GM21390 (cell line): ENCODE results near the gene C1QL1.

Source experiments
- ATAC-seq: cut with Tn5 transposase; IDR thresholded peaks from one replicate; pipeline ENCODE4 v1.9.1; 2021; ENCODE audit not compliant: unreplicated experiment

Gene C1QL1

DNA sequence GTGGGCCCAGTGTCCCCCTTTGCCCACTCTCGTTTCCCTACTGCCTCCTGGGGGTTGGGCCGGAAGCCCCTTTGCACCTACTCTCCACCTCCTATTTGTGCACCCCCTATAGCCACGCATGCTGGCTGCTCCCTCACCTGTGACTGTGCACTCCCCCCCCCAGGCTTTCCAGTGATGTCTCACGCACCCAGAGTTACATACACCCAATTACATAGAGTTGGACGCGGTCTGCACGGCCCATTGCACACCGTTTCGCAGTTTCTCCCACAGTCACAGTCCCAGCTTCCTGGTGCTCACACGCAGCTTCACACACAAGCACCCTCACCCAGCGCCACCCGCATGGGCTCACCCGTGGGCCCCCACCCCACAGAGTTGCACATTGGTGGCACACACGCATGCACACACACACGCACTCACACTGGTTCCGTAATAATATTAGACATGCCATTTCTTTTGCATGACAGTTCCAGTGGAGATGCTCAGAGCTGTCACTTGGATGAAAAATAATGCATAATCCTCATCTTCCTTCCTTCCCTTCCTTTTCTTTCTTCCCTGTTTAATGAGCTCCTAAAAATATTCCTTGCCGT lies 21.5 kb upstream of the C1QL1 start:
- ATAC-seq, result no peak

DNA sequence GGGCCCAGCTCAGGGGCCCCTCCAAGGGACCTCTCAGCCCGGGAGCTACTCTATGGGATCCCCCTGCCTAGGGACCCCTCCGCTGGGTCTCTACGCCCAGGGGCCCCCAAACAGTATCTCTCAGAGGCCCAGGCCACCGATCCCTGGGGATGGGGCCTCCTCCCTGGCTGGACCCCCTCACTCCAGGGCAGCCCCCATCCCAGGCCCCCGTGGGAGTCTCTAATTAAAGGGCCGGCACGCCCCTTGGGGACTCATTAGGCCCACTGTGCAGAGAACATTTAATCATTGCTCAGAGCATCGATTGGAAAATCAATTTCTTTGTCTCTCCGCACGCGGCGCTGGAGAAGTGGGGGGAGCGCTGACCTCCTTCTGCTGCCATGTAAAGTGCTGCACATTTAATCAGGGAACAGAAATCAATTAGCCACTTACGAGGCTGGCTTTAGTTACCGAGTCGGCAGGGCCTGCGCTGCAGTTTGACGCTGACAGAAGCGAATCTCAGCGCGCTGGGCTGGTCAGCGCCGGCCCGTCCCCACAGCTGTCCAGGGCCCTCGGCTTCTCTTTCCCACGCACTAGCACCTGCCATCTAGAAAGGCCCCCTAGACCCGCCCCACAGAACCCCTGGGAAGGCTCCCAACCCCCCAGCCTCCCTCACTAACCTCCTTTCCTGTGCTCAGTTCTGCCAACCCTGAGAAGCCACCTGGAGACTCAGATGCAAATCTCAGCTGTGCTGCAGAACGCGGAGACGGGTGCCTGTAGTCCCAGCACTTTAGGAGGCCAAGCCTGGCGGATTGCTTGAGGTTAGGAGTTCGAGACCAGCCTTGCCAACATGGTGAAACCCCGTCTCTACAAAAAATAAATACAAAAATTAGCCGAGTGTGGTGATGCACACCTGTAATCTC lies 20.2 kb upstream of the C1QL1 start:
- no peak for ATAC-seq

DNA sequence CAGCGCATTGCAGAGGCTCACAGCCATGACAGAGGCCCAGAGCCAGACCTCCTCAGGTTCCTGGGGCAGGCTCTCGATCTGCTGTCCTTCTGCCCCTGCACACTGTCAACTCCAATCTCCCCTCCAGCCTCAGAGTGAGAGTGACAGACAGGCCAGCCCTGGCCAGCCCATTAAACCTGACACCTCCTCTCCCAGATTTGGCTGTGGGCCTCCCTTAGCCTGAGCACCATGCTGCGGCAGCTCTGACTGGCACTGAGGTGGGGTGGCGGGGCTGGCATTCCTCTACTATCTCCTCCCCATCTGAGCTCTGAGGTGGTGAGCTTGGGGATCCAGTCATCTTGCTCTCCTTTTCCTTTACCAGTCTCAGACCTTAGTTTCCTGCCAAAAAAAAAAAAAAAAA lies 15.5 kb upstream of the C1QL1 start:
- ATAC-seq, result no peak

DNA sequence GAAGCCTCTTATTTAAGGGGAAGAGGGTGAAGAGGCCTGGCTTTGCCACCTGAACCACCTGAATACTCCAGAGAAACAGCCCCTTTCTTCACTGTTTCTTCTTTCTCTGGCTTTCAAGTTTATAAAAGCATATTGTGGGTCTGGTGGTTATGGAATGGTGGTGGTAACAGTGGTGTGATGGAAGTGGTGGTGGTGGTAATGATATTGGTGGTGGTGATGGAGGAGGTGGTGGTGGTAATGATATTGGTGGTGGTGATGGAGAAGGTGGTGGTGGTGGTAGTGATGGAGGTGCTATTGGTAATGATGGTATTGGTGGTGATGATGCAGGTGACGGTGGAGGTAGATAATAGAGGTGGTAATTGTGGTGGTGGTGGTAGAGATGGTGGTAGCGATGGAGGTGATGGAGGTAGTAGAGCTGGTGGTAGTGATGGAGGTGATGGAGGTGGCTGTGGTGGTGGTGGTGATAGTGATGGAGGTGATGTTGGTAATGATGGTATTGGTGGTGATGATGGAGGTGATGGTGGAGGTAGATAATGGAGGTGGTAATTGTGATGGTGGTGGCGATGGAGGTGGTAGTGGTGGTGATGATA lies 14.1 kb upstream of the C1QL1 start:
- no peak for ATAC-seq

DNA sequence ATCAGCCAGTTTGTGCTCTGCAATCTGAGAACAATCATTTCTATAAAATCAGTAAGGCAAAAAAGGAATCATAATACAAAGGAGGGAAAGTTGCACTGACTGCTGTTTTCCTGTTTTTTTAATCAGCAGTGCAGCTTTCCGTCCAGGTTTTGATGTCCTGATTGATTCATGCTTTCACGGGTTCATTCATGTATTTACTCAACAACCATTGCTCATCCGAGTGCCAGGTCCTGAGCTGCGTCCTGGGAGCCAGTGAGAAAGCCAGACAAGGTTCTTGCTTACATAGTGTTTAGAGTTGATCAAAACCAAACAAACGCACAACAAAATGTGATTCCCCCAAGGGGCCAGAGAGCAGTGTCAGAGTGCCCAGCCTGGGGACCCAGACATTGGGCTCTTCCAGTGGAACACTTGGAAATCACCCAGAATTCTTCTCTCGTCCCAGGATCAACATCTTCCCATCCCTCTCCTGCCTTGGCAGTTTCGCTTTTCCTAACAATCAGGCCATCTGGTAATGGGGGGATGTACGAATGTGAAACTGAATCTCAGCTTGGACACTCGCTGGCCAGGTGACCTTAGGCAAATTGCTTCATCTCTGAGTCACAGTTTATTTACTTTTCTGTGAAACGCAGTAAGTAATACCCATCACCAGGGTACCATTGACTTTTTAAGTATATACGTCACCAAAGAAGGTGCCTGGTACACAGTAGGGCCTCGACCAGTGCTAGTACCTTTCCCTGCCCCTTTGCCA lies 13.3 kb upstream of the C1QL1 start:
- no peak for ATAC-seq

DNA sequence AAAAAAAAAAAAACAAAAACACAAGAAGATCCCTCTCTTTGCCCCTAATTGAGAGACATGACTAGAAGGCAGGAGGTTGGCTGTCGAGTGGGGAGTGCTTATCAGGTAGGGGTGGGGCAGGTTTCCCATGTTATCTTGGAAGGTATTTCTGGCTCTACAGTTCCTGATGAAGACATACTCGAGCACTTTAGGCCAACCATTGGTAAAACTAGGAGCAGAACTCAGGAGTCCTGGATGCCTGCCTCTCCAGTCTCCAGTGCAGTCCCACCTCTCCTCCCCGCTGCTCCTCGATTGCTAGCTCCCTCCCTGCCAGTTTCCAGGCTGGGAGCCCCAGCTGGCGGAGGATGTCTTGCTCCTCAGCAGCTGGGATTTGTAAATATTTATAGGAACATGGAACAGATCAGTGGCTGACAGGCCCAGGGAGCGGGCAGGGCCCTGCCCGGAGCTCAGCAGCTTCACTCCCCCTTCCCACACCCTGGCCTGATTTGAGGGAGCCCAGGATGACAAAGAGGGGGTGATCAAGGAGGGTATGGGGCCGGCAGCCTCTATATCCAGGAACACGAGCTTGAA lies 11.4 kb upstream of the C1QL1 start:
- ATAC-seq, result no peak

DNA sequence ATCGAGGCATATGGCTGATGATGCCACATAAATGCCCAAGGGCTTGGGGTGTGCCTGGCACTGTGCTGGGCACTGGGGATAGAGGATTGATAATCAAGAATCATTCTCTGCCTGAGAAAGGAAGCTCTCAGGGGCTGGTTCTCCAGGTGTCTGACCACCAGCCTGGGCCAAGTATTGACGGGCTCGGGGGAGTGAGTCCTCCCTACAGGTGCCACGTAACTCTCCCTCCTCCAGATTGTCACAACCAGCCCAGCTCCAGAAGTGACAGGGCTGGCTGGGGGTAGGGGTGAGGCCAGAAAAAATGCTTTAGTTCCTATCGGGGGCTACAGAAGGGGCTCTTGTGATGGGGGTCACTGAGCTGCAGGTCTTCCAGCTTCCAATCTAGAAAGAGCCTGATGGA lies 10.7 kb upstream of the C1QL1 start:
- no peak for ATAC-seq

DNA sequence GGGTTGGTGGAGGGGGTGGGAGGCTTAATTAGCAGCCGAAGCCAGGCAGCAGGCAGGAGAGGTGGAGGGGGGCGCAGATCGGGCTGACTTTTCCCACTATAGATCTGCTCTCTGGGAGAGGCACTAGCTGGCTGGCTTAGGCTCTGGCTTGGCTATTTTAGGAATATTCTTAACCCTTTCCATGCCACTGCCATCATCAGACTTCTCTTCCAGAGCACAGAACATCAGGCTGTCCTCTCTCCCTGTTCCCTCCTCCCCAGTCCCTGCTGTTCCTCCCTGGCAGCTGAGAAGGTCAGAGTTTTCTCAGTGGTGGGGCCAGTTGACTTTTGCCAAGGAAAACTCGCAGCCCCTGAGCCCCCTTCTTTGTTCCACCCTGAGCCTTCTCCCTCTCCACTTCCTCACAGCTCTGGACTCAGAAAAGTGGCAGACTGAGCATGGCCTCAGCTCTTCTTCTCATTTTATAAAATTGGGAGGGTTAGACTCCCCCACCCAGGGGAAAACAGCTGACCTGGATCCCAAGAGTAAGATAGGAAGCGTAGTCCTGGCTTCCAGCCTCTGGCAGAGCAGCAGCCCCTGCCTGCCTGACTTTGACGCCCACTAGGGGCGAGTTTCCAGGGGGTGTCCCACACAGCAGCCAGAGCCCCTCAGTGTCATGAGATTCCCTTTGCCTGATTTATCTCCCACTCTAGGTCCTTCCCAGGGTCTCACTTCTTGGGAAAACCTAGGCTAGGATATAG lies 9.9 kb upstream of the C1QL1 start:
- ATAC-seq, result no peak

DNA sequence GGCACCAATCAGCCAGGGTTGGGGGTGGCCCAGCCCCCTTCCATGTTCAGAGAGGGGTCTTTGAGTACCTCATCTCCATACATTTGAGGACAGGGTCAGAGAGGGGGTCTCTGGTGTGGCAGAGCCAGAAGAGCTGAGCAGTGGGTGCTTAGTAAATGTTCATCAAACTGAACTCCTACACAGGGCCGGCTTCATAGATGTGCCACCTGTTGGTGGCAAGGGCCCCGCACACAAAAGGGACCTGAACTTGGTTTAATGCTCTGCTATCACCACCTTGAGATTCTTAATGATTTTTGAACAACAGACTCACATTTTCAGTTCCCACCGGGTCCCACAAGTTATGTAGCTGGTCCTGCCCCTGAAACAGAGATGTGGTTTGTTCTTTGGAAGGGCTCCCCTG lies 9.0 kb upstream of the C1QL1 start:
- ATAC-seq, result no peak

DNA sequence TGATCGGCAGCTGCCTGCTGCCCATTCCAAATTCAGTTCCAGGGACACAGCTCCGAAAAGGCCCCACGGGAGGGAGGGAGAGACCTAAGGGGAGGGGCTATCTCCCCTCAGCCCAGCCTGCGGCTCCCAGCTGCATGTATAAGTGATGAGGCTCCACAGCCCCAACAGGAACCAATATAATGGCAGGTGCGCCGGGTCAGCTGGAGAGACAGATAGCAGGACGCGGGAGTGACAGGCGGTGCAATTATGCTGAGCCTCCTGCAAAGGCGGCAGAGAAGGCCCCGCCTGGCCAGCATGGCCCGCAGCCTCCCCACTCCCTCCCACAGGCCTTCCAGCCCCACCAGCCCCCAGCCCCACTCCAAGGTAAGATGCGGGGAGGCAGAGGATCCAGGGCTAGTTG lies 8.1 kb upstream of the C1QL1 start:
- no peak for ATAC-seq

DNA sequence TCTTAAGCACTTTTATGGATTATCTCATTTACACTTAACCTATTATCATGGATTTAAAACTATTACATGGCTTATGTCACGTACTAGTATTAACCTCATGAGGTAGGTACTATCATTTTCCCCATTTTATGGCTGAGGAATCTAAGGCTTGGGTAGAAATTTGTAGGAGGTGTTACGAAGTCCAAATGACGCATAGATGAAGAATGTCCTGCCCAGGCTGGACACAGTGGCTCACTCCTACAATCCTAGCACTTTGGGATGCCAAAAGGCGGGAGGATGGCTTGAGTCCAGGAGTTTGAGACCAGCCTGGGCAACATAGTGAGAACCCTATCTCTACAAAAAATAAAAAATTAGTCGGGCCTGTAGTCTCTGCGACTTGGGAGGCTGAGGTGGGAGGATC lies 4.8 kb upstream of the C1QL1 start:
- ATAC-seq, result no peak

DNA sequence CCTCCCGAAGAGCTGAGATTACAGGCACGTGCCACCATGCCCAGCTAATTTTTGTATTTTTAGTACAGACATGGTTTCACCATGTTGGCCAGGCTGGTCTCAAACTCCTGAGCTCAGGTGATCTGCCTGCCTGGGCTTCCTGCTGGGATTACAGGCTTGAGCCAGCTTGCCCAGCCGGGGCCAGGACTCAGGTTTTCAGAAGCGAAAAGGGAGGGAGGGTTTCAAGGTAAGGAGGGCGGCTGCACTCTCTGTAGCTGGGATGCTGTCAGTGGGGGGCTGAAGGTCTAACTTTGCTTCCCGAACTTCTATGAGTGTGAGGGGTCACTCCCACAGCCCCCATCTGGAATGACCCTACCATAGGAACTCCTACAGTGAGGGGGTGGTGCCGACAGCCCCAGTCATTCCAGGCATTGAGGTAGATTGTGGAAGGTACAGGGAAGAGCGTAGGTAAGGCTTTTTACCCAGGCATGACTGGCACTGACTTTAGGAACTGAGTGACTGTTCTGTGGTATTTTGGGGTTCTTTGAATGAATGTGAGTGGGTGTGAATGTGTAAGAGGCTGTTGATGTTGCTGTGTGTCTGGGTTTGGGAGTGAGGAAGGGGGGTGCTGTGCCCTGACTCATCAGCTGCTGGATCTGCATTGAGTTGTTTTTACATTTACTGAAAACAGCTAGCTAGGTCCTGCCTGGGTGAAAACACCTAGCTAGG lies 3.8 kb upstream of the C1QL1 start:
- ATAC-seq, result no peak

DNA sequence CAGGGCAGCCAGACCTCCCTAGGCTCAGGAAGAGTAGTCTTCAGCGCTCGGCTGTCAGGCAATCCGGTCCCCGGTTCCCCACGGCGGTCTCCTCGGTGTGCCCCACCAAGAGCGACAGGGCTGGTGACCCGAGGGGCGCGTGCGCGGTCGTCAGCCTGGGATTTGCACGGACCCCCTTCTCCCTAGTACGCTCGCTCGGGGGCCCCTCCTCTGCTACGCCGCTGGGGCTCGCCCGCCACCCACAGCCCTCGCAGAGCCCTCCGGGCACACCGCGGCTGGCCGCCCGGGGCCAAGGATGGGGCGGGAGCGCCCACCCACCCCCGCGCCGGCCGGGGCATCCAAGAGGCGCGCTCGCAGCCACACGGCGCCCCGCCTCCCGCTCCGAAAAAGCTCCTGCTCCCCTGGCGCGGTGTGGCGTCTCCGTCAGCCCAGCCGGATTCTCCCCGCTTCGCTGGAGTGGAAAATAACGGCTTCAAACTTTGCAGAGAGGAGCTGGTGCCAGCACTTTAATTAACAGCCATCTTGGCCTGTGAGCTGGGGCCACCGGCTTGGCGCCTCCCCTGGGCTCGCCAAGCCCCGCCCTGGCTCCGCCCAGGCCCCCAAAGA lies 2.1 kb upstream of the C1QL1 start:
- no peak for ATAC-seq

DNA sequence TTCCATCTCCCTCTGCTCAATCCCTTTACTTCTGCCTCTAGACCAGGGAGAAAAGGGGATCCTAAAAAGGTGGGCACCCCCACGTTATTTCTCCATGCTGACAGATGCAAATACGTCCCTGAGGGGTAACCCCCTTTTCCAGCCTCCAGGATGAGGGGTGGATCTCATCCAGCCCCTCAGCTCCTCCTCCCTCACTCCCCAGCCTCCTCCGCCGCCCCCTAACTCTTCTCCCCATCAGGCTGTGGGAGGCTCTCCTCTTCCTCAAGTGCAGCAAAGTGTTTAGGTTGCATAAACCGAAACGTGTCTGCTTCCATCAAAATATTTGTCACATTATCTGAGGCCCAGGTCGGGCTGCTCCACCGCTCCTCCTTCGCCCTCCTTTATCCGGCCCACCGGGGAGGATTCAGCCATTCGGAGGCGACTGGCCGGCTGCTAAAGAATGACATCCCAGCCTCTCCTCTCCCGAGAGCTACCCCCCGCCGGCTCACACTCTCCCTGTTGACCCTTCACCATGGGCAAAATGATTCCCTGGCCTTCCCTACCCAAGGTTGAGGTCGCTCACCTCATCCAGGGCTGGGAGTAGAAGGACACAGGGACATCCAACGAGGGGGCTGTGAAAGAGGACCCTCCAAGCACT lies 1.2 kb upstream of the C1QL1 start:
- ATAC-seq, result no peak

DNA sequence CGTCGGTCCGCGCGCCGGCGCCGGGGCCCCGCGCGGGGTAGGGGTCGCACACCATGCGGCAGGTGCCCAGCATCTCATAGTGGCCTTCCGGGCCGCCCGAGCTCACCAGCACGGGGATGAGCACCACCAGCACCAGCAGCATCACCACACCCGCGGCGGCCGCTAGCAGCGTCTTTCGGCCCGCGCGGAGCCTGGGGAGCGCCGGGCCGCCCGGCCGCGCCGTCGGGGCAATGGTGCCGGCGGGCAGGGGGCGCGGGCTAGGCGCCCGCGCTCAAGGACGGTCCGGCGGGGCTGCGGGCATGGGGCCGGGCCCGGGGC lies 237 bp downstream of the C1QL1 start:
- ATAC-seq, result no peak

DNA sequence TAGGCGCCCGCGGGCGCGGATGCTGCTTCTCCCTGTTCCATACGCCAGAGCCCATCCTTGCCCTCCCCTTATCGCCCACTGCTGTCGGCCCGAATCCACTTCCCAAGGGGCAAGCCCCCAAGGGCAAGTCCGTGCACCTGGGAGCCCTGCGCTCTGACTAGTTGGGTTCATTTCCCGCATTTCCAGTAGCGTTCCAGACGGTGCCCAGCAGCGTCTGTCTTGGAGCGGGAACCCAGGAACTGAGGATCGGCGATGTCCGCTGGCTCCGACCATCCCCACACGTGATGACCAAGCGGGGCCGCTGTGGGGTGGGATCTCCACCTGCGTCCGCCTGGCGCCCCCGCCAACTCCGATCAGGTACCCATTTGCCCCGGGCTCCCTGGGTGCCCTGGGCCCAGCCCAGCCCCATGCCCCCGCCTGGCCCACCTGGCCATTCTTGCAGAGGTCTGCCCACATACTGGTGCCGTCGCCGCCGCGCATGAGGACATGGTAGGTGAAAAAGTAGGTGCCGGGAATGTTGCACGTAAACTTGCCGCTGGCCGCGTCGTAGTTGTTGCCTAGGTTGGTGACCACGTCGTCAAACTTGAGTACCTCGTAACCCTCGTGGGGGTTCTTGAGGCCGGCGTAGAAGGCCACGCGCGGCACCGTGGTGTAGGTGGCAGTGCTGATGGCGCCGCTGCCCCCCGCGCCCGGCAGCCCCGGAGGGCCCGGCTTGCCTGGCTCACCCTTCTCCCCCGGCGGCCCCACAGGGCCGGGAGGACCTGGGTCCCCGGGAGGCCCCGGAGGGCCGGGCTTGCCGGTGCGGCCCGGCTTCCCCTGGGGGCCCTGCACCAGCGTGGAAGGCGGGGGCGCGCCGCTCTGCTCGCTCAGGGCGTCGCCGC lies 837 bp downstream of the C1QL1 start:
- ATAC-seq, result no peak

DNA sequence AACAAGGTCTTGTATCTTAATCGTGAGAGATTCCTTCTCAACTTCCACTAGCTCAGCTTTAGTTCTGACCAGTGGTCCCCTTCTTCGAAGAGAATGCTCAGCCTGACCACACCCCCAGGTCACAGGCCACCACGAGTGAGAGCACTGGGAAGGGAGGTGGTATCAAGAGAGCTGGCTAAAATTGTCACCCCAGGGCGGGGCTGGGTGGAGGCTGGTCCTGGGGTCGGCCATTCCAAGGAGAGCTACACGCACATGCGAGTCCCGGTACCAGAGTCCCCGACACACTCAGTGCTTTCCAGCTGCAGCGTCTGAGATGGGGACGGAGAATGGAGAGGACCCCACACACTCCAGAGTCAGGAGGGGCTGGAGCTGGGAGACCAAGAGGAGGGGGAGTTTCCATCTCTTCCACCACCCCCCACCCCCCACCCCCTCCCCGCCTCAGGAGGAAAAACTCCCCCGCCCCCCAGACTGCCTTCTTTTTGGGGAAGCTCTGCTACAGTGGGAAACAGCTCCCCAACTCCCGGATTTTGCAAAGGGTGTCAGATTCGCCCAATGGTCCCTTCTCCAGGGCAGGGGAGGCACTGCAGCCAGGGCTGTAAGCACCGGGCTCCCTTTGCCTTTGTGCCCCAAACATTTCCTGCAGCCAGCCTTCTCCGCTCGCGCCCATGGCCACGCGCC lies 1.6 kb downstream of the C1QL1 start:
- ATAC-seq, result no peak
